Keratinocyte (primary cell): ENCODE data around the gene LPCAT1. TPM values are rescaled to one million over a fixed set of nuclear protein-coding genes. Genes with fewer than 3 reads are reported as not detected.

Experiments
- DNase-seq: peaks from one replicate; pipeline ENCODE4 v3.0.0-alpha.2; 2011; ENCODE audit warnings: low read depth, missing footprints, low spot score
- FAIRE-seq: peaks from 2 replicates; lab custom pipeline; 2011; peaks lifted over from hg19 to GRCh38; lab: Jason Lieb, UNC
- H2AFZ ChIP-seq: 2 replicates; pipeline ENCODE4 v1.6.0; 2012; ENCODE audit warnings: low read length, control low read depth, inconsistent platforms; ENCODE audit not compliant: control insufficient read depth
- H3K27ac ChIP-seq: 2 replicates; pipeline ENCODE4 v1.5.1; 2011; ENCODE audit warnings: low read length; ENCODE audit not compliant: control insufficient read depth, insufficient read depth
- H3K27me3 ChIP-seq: 3 replicates; pipeline ENCODE4 v1.6.0; 2011; ENCODE audit warnings: low read length; ENCODE audit not compliant: control insufficient read depth, insufficient read depth; ENCODE audit errors: extremely low read depth
- H3K36me3 ChIP-seq, 2 experiments: 2 replicates in 1 of 2; 3 replicates in 1 of 2; pipeline ENCODE4 v1.5.1; 2011; ENCODE audit warnings: low read length in 2 of 2, mild to moderate bottlenecking in 1 of 2; ENCODE audit not compliant: control insufficient read depth in 2 of 2, insufficient read depth in 2 of 2; ENCODE audit errors: extremely low read depth in 1 of 2
- H3K4me1 ChIP-seq: 3 replicates; pipeline ENCODE4 v1.5.1; 2011; ENCODE audit warnings: low read length; ENCODE audit not compliant: control insufficient read depth, insufficient read depth; ENCODE audit errors: extremely low read depth
- H3K4me2 ChIP-seq: 3 replicates; pipeline ENCODE4 v1.6.0; 2011; ENCODE audit warnings: low read depth, low read length; ENCODE audit not compliant: control insufficient read depth, insufficient read depth; ENCODE audit errors: extremely low read depth
- H3K4me3 ChIP-seq, 3 experiments: fragments of 200-600 bp in 1 of 3; sonication (generic) in 1 of 3; 2 replicates in 2 of 3; 3 replicates in 1 of 3; pipeline ENCODE4 v1.5.1; 2011 to 2016; ENCODE audit warnings: low read length in 3 of 3, mild to moderate bottlenecking in 3 of 3, control low read depth in 2 of 3, inconsistent platforms in 1 of 3, low read depth in 1 of 3, mixed read lengths in 1 of 3, mixed run types in 1 of 3, moderate library complexity in 1 of 3; ENCODE audit not compliant: control insufficient read depth in 2 of 3, insufficient read depth in 2 of 3; ENCODE audit errors: extremely low read depth in 1 of 3
- H3K79me2 ChIP-seq: 2 replicates; pipeline ENCODE4 v1.6.0; 2012; ENCODE audit warnings: low read length; ENCODE audit not compliant: control insufficient read depth, insufficient read depth
- H3K9ac ChIP-seq: 3 replicates; pipeline ENCODE4 v1.6.0; 2011; ENCODE audit warnings: low read length; ENCODE audit not compliant: control insufficient read depth, insufficient read depth; ENCODE audit errors: extremely low read depth
- H3K9me1 ChIP-seq: 3 replicates; pipeline ENCODE4 v1.6.0; 2011; ENCODE audit warnings: low read length; ENCODE audit not compliant: control insufficient read depth, insufficient read depth; ENCODE audit errors: extremely low read depth
- H3K9me3 ChIP-seq: 2 replicates; pipeline ENCODE4 v1.5.1; 2012; ENCODE audit warnings: low read depth, low read length; ENCODE audit not compliant: control insufficient read depth
- H4K20me1 ChIP-seq: 3 replicates; pipeline ENCODE4 v1.6.0; 2011; ENCODE audit warnings: low read length; ENCODE audit not compliant: control insufficient read depth, insufficient read depth; ENCODE audit errors: extremely low read depth
- CTCF ChIP-seq, 3 experiments: IDR thresholded peaks in 1 of 3; conservative IDR thresholded peaks in 1 of 3; optimal IDR thresholded peaks in 1 of 3; 2 replicates in 2 of 3; 3 replicates in 1 of 3; pipeline versions ENCODE3 to v1.5.1; 2011; ENCODE audit warnings: low read length in 3 of 3, mild to moderate bottlenecking in 3 of 3, moderate library complexity in 2 of 3, control low read depth in 1 of 3, inconsistent platforms in 1 of 3; ENCODE audit not compliant: insufficient read depth in 2 of 3; ENCODE audit errors: extremely low read depth in 1 of 3
- EZH2 ChIP-seq: IDR thresholded peaks from one replicate; pipeline ENCODE4 v1.6.1; 2012; ENCODE audit warnings: inconsistent platforms, mild to moderate bottlenecking, low read length, moderate library complexity
- dilution Hi-C: fragments of 300-500 bp; cut with MboI; formaldehyde crosslinking; loops from one replicate; pipeline ENCODE4 v1.7.0; 2020; ENCODE audit warnings: low sequenced_read_pairs; ENCODE audit not compliant: extremely low pct_ligation_motif_present
- polyA plus RNA-seq, 5 experiments: library from polyadenylated mRNA; depleted of rRNA in 3 of 5; stranded (reverse) in 3 of 5; stranded (forward) in 1 of 5; unstranded in 1 of 5; fragments of >200 nt; gene quantifications; 1 replicate in 1 of 5; 2 replicates in 3 of 5; 3 replicates in 1 of 5; pipeline versions ENCODE4 v1.2.1 to v1.2.3, GENCODE V29; 2011 to 2012; ENCODE audit warnings: missing spikeins in 2 of 5, low read depth in 1 of 5, low replicate concordance in 1 of 5

LPCAT1 gene
- polyA plus RNA-seq, 1 donor (not counting 4 experiments of a cell fraction or from before 2014, with no cell fraction given), result 32.9 TPM

GRCh38 chr5:1437226-1437829 lies 86.4 kb downstream of the LPCAT1 start:
- no peak overlapping the region for H2AFZ ChIP-seq
- H3K4me3 ChIP-seq, result no peak overlapping the region
- H3K9me3 ChIP-seq, result peaks cover 5% of the 10 kb centered on the region
- H3K36me3 ChIP-seq, result no peaks in the 10 kb centered on the region
- no peaks in the 10 kb centered on the region for H3K9me1 ChIP-seq
- no peaks in the 10 kb centered on the region for H3K79me2 ChIP-seq
- DNase-seq, result no peak
- no peak for TF ChIP-seq EZH2
- peak in 1 of 3 experiments; percentile 28 for TF ChIP-seq CTCF (optimal IDR thresholded peaks at IDR 0.05 in 1 of 3, IDR thresholded peaks at IDR 0.05 in 1 of 3, conservative IDR thresholded peaks at IDR 0.05 in 1 of 3; ENCODE audit: extremely low read depth in 1 of 3, insufficient read depth in 2 of 3, low read length in 3 of 3)
- dilution Hi-C loops, result no loop called here
- no peak overlapping the region for H3K9ac ChIP-seq
- no peak for FAIRE-seq
- H3K4me1 ChIP-seq, result no peaks in the 10 kb centered on the region
- no peak overlapping the region for H3K4me2 ChIP-seq
- no peak overlapping the region for H3K27ac ChIP-seq
- H4K20me1 ChIP-seq, result no peaks in the 10 kb centered on the region
- H3K27me3 ChIP-seq, result peaks cover 5% of the 10 kb centered on the region

GRCh38 chr5:1436681-1437080 lies 87.1 kb downstream of the LPCAT1 start:
- Histone ChIP-seq H3K79me2 (no peaks in the 10 kb centered on the region), H3K4me1 (no peaks in the 10 kb centered on the region), H4K20me1 (no peaks in the 10 kb centered on the region), H3K4me2 (no peak overlapping the region), H3K9me3 (peaks cover 5% of the 10 kb centered on the region), H3K27me3 (peaks cover 3% of the 10 kb centered on the region), H3K9ac (no peak overlapping the region), H3K4me3 (no peak overlapping the region), H2AFZ (no peak overlapping the region), H3K27ac (no peak overlapping the region), H3K9me1 (no peaks in the 10 kb centered on the region), H3K36me3 (no peaks in the 10 kb centered on the region)
- no peak for TF ChIP-seq CTCF (optimal IDR thresholded peaks at IDR 0.05 in 1 of 3, IDR thresholded peaks at IDR 0.05 in 1 of 3, conservative IDR thresholded peaks at IDR 0.05 in 1 of 3; ENCODE audit: extremely low read depth in 1 of 3, insufficient read depth in 2 of 3, low read length in 3 of 3)
- no peak for TF ChIP-seq EZH2
- dilution Hi-C loops, result no loop called here
- no peak for DNase-seq
- FAIRE-seq, result no peak
